HG03457 (cell line): ENCODE measurements around the gene REN.

ENCODE experiments used
- ATAC-seq: cut with Tn5 transposase; IDR thresholded peaks from one replicate; pipeline ENCODE4 v1.9.1; 2021; ENCODE audit warnings: moderate number of reproducible peaks; ENCODE audit not compliant: unreplicated experiment

REN gene

DNA sequence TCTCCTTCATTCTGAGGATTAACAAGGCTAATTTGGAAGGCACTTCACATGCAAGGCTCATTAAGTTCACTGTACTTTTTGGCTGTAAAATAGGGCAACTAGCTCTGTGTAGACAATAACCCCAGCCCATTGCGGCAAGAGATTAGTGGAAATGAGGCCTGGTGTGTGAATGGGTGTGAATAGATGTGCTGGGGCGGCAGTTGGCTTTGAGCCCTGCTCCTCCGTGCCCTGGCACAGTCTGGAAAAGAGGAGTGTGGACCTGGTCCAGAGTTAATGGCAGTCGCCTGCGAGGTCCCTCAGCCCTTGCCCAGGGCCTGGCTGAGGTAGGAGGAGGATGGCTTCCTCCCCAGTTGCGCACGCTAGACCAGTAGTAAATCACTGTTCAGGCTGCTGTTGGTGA lies 25.3 kb upstream of the REN start:
- no peak for ATAC-seq

DNA sequence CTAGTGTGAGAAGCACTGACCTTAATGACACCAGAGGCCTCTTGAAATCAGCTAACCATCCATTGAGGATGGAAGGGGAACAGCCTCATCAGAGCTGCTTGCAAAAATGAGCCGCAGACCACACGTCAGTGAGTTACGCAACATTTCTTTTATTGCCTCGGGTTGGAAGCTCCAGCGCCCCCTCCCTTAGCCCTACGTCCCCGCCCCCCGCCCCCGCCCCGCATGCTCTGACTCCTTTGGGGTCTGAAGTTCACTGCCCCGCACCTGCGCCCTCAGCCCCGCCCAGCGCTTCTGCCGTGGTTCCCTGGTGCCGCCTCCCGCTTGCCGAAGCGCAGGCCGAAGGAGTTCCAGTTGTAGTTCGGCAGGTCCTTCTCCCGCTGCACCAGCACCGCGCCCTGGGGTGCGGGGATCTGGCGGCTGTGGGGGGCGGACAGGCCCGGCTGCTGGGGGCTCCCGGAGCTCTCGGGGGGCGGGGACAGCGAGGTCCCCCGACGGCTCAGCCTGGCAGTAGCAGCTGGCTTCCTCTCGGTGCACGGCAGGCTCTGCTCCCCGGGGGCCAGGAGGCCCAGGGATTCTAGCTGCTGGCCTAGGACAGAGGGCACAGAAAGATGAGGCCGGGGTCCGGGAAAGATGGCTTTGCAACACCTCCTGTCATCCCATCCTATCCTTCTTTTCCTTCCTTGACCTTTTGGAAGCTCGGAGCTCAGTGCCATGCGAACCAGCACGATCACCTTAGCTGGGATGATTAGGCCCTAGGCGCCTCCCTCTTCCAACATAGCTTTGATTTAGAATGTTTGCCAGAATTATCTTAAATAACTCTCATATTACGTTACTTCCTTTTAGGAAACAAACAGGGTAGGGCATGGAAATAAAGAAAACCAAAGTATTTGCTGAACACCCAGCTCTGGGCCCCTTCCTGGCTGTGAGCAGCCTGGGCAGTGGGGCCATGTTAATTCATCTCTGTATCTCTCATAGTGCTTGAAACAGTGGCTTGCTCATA lies 24.4 kb upstream of the REN start:
- ATAC-seq, result no peak

DNA sequence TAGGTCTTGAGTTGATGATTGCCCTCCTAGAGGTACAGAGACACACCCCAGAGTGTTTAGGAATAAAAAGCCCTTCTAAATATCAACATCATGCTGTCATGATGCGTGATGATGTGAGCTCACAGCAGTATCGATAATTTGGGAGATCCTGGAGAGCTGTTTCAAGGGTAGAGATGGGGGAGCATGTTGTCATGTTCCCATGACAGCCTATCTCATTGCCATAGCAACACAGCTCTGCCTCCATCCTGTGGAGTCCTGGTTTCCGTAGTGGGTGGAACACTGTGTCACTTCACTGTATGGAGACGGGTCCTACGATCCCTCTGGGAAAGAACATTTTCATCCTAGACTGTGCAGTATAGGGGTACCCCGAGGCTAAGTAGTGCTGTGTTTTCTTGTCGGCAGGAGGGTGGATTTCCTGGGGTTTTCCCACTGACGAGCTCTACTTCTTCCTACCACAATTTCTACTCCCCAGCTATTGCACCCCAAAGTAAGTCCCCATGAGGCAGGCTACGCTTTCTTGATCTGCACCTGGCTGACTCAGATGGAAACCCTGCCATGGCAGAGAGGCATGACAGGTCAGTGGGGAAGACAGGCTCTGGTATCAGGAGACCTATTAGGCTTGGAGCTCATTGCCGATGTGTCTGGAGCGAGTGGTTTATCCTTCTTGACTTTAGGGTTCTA lies 23.0 kb upstream of the REN start:
- ATAC-seq, result no peak

DNA sequence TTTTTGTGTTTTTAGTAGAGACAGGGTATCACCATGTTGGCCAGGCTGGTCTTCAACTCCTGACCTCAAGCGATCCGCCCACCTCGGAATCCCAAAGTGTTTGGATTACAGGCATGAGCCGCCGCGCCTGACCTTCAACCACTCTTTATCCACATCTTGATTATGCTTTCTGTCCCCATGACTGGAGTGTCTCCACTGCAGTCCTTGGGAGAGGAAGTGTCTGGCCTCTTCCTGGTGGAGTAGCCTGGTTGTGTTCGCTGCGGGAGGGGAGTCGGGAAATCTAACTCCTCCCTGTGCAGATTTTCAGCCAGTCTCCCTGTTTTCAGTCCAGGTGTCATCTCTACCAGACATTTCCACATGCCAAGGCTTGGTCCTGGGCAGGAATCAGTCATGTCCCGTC lies 20.5 kb upstream of the REN start:
- ATAC-seq, result no peak

DNA sequence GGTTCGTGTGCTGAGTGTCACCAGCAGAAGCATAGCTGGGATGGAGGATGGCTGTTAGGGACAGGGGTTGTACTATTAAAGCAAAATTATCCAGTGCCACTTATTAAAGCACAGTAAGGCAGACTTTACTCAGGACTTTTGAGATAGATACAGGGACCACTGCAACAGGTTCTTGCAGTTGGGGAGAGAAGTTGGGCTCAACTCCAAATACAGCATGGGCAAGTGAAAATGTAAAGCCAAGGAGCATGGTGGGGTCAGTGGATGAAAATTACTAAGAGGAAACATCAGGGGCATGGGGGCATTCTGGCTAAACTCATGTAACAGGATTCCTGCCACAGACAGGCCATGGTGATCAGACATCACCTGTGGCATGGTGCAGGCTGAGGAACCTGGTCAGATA lies 15.0 kb upstream of the REN start:
- ATAC-seq, result no peak

DNA sequence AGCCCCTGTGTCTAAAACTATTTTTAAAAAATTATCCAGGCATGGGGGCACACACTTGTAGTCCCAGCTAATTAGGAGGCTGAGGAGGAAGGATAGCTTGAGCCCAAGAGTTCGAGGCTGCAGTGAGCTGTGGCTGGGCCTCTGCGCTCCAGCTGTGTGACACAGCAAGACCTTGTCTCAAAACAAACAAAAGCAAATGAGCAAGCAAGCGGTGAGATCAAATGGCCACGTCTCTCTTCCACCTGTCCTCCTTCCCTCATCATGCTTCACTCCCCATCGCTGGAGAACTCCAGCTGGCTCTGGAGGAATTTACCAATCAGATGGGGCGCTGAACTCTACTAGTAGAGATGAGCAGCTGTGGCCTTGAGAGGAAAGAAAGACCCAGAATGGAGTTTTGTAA lies 14.0 kb upstream of the REN start:
- no peak for ATAC-seq

DNA sequence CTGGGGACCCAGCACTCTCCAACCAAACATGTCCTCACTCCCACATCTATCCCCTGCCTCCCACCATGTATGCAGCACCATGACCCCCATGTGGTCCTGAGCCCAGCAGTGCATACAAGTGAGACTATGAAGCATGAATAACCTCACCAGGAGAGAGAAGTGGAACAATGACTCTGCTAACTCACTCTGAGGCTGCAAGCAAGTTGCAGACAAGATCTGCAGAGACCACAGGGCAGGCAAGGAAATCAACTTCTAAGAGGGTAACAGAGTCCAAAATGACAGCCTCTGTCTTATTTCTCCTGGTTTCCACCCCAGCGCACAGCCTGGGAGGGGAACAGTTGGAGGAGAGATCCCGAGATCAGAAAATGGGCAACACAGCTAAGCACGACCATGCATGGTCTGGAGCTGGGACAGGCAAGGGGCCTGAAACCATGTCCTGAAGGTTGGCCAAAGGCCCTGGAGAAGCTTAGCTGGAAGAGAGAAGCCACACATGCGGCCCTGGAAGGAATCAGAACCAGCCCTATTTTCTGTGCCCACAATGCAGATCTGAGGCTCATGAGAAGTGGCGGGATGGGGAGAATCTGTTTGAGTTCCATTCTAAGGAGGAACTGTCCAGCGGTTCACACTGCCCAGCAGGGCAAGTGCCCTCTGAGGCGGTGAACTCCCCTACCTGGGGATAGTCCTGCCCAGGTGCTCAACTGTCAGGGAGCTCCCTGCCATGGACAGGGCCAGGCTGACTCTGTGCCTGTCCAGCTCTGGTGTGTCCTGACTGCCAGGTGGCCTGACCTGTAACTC lies 12.5 kb upstream of the REN start:
- no peak for ATAC-seq

DNA sequence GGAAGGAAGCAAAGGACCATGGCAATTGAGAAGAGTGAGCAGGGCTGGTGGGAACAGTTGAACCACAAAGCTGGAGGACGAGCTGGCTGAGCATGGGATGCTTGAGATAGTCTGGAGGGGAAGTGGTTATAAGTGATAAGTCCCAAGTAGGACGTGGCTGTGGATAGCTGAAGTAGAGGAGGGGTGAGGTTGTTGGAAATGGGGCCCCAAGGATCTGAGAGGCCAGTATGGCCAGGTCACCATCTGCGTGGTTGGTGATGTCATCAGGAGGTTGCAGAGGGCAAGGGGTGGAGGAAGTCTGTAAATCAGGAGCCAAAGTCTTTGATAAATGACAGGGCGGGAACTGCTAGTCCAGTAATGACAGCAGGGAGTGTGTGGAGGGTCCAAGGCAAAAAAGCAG lies 11.0 kb upstream of the REN start:
- ATAC-seq, result no peak

DNA sequence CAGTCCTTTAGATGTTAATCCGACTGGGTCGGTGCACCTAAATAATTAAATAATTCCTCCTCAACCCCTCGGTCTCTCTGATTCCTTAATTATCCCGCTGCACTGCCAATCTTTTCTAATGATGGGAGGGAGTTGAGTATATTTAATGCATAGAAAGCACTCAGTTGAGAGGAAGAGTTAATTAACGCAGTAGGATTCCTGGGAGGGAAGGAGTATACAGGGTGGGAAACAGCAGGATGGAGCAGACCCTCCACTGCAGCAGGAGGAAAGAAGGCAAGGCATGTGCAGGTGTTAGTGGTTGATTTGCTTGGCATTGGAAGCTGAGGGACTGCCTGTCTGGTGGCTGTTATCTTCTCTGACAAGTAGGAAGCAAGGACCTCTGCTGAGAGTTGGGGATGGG lies 9.9 kb upstream of the REN start:
- no peak for ATAC-seq

DNA sequence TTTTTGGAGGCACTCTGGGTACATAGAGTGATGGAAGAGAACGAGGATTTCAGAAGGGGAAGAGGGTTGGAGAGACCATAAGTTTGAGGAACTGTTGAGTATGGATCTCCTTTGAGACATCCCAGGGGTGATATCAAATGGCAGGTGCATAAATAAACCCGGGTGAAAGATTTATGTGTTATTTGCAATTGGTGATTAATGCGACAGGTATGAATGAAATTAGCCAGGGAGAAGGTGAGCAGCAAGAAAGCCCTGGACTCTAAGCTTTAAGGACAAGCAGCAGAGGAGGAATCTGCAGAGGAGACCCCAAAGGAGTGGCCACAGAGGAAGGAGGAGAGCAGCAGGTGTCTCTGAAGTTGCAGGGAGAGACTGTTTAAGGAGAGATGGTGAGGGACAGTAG lies 8.8 kb upstream of the REN start:
- ATAC-seq, result no peak

DNA sequence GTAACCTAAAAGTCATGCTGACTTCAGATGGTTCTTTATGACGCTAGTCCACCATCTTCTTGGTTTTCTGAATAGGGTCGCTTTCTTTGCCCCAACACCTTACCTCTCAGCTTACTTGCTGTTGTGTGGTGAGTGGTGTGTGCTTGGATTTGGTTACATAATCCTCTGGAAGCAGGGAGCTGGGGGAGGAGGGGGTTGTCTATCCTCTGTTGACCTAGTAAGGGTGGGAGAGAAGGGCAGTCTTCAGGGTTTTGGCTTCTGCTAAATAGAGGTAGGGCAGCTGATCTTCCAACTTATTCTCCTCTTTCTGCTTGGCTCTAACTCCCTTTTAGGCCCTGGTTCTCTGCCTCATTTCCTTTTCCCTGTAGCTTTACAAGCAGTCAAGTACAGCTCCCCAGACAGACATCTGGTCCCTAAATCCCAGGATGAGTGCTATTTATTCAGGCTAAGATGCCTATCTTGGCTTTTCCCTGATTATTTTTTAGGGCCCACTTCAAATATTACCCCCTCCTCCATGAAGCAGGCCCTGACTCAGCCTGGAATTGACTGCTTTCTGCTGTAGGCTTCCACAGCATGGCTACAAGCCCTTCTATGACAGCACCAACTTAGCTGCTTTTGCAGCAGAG lies 6.4 kb upstream of the REN start:
- ATAC-seq, result no peak

DNA sequence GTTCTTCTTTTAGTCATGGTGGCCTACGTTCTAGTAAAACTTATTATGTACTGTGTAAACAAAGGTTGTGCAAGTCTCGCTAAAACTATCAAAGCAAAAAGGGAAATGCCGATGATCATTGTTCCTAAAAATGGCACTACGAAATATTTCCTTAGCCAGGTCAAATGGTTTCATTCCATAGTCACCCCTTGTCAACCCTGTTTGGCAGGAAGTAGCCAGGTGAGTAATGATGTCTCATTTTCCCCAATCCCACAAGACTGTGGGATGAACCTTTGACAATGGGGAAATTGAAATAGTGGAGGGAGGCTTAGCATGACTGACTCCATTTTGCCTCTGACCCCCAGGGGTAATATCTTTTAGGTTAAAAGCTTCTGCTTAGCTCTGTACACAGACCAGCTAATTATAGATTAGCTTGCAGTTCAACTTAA lies 5.6 kb upstream of the REN start:
- no peak for ATAC-seq

DNA sequence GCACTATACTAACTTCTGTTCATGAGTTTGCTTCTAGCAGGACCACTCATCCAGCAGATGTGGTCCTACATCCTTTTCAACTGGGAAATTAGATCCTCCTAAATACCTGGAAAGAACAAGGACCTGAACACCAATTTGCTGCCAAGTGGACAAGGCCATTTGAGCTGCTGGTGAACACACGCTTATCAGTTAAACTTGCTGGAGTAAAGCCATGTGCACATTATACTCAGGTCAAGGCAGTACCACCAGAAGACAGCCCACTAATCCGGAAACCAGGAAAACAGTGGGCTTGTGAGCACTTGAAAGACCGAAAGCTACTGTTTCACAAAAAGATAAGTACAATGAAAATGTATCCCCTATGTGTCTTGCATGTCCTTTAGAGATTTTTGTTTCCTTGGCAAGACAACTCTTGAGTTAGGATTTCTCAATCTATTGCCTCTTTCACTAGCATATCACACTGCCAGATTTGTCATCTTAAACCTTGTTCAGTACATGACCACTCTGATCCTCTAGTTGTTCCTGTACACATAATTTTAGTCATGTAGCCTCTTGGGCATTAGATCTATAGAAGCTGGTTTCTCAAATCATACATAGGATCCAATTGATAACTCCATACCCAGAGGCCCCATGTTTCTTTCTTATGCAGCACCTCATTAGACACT lies 4.5 kb upstream of the REN start:
- ATAC-seq, result no peak

DNA sequence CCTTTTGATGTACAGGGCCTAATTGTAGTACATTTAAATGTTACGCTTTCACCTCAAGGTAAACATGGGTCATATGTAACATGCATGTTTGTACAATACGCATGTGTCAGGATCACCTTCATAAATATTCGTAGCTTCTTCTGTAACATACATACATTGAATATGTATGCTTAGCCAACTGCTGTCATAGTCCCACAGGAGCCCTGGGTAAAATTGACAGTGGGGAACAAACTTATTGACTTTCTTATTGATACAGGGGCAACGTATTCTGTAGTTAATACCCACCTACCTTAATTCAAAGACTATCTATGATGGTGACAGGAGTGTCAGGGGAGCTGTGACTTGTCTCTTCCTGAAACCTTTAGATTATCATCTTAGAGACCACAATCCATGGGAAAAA lies 3.7 kb upstream of the REN start:
- ATAC-seq, result no peak

DNA sequence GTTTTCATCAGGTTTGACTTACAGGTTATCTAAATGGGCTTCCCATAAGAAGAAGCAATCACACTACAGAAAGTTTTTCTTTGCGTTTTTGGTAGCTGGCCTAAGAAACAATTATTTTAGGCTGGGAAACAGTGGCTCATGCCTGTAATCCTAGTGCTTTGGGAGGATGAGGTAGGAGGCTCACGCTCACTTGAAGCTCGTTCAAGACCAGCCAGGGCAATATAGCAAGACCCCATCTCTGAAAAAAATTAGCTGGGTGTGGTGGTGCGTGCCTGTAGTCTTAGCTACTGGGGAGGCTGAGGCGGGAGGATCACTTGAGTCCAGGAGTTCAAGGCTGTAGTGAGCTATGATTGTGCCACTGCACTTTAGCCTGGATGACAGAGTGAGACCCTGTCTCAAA lies 1.6 kb upstream of the REN start:
- no peak for ATAC-seq

DNA sequence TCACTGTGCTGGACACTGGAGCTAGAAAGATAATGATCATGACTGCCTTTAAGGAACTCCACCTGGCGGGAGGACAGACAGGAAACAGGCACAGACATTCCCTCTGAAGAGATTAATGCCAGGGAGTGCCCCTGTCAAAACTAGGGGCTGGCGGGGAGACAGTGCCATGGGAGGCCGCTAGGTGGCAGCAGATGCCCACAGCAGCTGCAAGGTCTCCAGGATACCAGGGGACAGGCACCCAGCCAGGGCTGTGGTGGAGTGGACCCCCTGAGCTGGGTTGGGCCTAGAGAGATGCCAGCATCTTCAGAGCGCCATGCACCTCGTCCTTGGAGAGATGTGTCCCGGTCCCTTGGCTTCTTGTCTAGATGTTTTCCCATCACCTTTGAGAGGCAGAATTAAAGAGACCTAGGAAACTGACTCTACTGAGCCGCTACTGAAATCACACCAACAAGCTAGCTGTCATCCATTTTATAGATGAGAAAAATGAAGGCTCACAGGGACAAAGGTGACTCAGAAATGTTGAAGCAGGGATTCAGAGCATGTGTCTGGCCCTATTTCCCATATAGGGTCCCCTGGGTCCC lies 3.6 kb downstream of the REN start:
- ATAC-seq, result no peak

DNA sequence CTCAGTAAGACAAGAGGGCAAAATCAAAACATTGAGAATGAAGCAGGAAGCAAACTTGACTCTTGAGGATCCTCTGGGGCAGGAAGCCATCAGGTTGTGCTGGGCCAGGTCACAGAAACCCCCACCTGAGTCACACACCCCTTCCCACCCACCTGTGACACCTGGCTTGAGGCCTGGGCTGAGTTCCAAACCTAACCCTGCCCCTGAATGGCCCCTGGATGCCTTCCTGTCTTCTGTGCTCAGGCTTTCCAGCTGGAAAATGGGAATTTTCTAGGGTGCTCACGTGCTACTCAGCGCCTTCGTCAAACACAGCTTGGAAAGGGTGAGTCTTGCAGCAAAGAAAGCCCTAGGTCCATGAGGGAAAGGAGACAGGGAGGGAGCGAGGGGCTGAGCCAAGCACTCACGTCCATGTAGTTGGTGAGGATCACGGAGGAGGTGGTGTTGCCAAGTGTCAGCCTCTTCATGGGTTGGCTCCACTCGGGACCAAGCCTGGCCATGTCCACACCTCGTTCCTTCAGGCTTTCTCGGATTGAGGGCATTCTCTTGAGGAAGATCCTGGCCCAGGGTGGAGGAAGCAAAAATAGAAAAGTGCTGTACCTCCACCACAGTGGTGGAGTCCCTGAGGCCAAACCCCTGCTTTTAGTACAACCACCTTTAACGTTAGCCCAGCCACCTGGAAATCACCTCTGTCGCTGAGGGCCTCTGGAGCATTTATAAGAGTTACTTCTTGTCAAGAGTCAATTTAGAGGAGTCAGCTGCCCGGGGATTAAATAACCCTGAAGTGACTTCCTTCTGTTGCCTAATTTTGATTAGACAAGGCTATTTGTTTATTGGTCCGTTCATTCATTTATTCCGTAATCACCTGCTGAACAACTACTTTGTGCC lies 4.3 kb downstream of the REN start:
- ATAC-seq, result no peak

DNA sequence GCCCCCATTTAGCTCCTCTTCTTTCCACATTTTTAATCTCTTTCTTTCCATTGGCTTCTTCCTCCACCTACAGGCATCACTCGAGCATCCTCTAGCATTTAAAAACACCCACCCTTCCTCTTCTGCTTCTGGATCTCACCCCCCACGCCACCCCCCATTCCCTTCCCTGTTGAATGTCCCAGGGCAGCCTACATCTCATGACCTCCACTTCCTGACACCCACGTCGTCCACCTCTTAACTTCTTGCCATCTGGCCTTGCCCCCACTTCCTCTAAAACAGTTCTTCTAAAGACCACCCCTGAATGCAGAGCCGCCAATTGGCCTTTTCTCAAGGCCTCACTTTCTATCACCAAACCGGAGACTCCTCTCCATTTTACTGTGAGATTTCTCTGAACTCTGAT lies 8.2 kb downstream of the REN start:
- ATAC-seq, result no peak

DNA sequence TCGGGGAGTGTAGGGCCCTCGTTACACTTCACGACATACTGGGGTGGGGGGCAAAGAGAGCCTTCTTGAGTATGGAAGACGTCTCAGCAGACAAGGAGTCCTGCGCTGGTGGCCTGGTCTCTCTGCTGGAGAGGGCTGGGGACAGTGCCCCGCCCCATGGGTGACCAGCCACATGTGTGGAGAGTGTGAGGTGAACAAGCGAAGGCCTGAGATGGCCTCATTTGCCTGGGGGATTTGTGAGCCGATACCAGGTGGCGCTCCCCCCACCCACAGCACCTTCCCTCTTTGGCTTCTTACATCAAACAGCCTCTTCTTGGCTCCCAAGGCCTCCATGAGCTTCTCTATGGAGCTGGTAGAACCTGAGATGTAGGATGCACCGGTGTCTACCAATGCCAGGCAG lies 10.3 kb downstream of the REN start:
- ATAC-seq, result no peak
